Activated CD4-positive, alpha-beta T cell treated with anti-CD3 and anti-CD28 coated beads, Interleukin-2, amount 50 U/mL, for 4 hours (primary cell): ENCODE results near the gene BLOC1S1.
"Not testable (repeated sequence)": the region's sequence is repeated elsewhere in the genome, so short reads cannot be mapped to it uniquely, and the experiment has no call there.

Experiments
- DNase-seq, 2 experiments: peaks; one replicate each; pipeline ENCODE4 v3.0.0-alpha.2; 2020

Gene BLOC1S1

GRCh38 chr12:55746174-55746912, 30.5 kb downstream of the BLOC1S1 start:
- DNase-seq = no peak

GRCh38 chr12:55746913-55747231, 31.0 kb downstream of the BLOC1S1 start:
- DNase-seq = no peak

- no peak for DNase-seq
These were observed 32.6 kb downstream of the BLOC1S1 start for GRCh38 chr12:55748230-55748993.

- DNase-seq = no peak
These were observed 39.4 kb downstream of the BLOC1S1 start for GRCh38 chr12:55755246-55755645.

- no peak for DNase-seq
These were observed 41.9 kb downstream of the BLOC1S1 start for GRCh38 chr12:55757701-55758100.

- not testable (repeated sequence) for DNase-seq
These were observed 42.7 kb downstream of the BLOC1S1 start for GRCh38 chr12:55758575-55758974.

GRCh38 chr12:55760663-55761062, 44.8 kb downstream of the BLOC1S1 start:
- DNase-seq = no peak

GRCh38 chr12:55762646-55763045, 46.8 kb downstream of the BLOC1S1 start:
- DNase-seq = no peak

- DNase-seq = no peak
These were observed 50.0 kb downstream of the BLOC1S1 start for GRCh38 chr12:55765736-55766290.

GRCh38 chr12:55767156-55767555, 51.3 kb downstream of the BLOC1S1 start:
- no peak for DNase-seq
